LHCN-M2 (cell line): ENCODE results near the gene ARHGAP44. TPM values are rescaled to one million over a fixed set of nuclear protein-coding genes. Genes with fewer than 3 reads are reported as not detected.

Source experiments
- DNase-seq: peaks from one replicate; pipeline ENCODE4 v3.0.0-alpha.2; 2012; ENCODE audit warnings: low read depth
- total RNA-seq: library from RNA; depleted of rRNA; stranded (reverse); fragments of >200 nt; gene quantifications from 2 replicates; pipeline ENCODE4 v1.2.3, GENCODE V29; 2014

The ARHGAP44 gene
- total RNA-seq, 1 experiment from 2014 or later: 0.06 TPM

GRCh38 chr17:12992676-12993075, 203.4 kb downstream of the ARHGAP44 start:
- DNase-seq: no peak

GRCh38 chr17:12993631-12994030, 204.3 kb downstream of the ARHGAP44 start:
- DNase-seq: no peak

DNA sequence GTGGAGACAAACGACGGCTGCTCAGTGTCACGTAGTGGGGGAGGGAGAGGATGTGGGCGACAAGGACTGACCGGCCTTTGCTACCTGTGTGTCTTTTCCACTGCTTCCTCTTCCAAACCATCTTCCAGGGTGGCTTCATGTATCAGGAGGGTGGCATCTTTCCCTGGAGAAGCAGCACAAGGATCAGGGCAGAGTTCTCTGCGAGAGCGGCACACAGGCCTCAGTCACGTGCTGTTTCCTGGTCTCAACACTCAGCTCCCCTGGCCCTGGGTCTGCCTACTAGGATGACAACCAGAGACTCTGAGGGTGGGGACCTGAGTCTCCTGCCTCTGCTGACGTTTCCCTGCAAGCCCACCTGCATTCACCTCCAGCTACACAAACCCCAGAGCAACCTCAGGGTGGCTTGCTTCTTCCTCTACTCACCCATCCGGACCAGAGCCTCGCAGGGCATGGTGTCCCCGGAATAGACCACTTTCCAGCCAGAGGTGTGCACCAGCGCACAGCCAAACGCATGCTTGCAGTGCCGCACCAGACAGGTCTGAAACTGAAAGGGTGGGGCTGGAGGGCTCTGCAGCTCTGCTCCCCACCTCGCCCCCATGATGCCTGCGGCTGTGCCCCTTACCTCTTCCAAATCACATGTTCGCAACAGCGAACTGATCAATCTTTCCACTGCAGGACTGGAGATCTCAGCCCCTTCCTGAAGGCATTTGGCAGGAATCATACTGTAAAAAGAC, 205.2 kb downstream of the ARHGAP44 start:
- DNase-seq: no peak

DNA sequence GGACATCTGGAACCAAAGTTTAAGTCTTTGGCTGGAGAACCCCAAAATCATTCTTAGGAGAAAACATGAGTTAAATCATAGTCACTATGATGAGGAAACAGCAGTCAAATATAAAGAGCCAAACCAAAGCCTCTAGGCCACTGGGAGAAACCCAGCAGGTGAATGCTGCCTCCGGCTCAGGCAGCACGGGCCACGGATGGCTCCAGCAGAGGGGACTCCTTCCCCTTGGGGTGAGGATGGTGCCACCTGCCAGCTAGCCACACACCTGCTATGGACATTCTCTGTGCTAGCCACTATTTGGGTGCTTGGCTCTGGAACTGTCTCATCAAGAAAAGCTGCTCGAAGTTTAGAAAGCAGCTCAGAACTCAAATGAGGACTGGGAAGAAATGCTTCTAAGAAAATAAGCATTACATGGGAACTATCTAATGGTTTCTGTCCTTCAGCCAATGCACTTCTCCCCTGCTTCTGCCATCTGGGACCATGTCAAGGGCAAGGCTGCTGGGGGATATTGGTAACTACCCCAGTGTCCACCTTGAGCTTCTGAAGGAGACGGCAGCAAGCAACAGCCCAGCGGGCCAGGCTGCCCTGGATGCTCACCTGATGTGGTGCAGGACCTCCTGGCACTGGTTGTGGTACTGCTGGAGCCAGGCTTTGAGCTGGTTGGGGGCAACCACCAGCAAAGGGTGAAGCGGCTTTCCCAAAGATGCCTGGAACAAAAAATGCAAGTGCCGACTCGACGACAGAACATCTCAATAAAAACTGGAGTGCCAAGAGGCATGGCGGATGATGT, 206.0 kb downstream of the ARHGAP44 start:
- DNase-seq: no peak

GRCh38 chr17:12995896-12996295, 206.6 kb downstream of the ARHGAP44 start:
- no peak for DNase-seq

- no peak for DNase-seq
Measured at GRCh38 chr17:12996357-12996756, 207.1 kb downstream of the ARHGAP44 start.

- no peak for DNase-seq
Measured at GRCh38 chr17:12996941-12997340, 207.6 kb downstream of the ARHGAP44 start.

DNA sequence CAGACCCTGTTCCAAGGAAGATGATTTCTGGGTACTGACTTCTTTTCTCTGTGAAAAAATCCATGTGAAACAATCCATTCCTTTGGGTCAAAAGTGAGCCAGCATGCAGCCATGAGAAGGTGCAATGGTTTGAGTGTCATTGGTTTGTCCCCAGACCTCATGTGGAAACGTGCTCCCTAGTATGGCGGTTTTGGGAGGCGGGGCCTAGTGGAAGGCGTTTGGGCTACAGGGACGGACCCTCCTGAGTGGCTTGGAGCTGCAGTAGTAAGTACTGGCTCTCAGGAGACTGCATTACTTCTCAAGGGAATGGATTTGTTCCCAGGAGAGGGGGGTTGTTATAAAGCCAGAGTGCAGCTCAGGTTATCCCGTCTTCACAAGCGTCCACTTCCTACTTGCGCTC, 209.2 kb downstream of the ARHGAP44 start:
- DNase-seq: no peak

DNA sequence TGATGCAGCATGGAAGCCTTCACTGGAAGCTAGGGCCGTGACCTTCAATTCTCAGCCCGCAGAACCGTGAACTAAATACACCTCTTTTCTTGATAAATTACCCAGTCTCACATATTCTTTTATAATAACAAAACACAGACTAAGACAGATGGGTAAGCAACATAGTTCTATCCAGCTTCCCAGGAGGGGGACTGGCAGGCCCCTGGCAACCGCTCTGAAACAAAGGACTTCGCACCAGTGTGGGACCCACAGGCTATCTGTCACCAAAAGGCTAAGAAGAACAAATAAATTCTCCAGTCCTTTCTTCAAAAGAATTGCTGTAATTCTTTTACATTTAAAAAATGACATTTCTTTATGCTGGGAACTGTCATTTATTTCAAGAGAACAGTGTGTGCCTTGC, 209.6 kb downstream of the ARHGAP44 start:
- no peak for DNase-seq

DNA sequence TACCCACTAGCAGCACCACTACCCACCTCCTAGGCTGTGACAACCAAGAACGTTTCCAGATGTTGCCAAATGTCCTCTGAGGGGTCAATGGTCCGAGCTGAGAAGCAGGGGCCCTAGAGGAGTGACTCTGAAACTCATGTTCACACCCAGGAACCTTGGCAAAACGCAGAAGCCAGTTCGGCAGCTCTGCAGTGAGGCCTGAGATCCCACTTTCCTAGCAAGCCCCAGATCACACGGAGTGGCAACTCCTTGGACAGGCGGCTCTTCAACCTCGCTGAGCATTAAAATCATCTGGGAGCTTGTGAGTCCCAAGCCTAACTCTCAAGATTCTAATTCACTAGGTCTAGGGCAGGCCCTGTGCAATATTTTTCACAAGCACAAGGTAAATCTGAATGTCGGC, 211.3 kb downstream of the ARHGAP44 start:
- DNase-seq: no peak

GRCh38 chr17:13001991-13002615, 212.8 kb downstream of the ARHGAP44 start:
- DNase-seq: no peak

- peak; percentile 68 for DNase-seq
Measured at GRCh38 chr17:13002761-13003453, 213.6 kb downstream of the ARHGAP44 start.

- DNase-seq: no peak
Measured at GRCh38 chr17:13003454-13003851, 214.2 kb downstream of the ARHGAP44 start.

- no peak for DNase-seq
Measured at GRCh38 chr17:13003927-13004326, 214.6 kb downstream of the ARHGAP44 start.

DNA sequence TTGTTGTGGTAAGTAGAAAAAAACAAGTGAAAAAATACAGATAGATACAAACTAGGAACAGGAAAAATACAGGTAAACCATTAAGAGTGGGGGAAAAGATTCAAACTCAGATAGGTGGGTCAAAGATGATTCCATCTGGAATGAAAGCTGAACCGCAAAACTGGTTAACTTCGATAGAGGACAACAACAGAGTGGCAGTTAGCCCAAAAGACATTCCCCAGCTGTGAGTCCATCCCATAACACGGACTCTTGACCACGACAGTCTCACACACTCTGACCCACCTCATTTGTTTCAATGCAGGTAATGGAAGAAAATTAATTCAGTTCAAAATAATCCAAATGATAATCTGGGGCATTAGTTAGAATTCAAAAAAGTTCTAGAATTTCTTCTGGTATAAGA, 215.0 kb downstream of the ARHGAP44 start:
- DNase-seq: no peak

DNA sequence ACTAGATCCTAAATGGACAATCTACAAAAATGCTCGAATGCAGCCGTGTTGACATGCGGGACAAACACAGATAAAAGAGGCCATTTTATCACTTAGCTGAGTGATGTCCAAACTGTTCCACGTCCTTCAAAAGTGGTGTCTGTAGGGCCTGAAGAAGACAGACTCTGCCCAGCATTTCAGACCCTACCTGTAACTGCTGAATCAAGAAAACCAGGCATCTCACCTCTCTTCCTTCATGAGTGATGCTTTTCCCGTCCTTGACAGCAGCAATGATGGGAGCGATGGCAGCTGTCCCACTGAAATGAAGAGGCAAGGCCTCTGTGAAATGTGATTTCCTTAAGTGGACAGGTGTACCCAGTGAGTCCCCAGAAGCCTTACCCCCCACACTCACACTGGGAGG, 216.2 kb downstream of the ARHGAP44 start:
- no peak for DNase-seq

- DNase-seq: no peak
Measured at GRCh38 chr17:13008461-13008860, 219.2 kb downstream of the ARHGAP44 start.

GRCh38 chr17:13010959-13011358, 221.7 kb downstream of the ARHGAP44 start:
- DNase-seq: no peak

DNA sequence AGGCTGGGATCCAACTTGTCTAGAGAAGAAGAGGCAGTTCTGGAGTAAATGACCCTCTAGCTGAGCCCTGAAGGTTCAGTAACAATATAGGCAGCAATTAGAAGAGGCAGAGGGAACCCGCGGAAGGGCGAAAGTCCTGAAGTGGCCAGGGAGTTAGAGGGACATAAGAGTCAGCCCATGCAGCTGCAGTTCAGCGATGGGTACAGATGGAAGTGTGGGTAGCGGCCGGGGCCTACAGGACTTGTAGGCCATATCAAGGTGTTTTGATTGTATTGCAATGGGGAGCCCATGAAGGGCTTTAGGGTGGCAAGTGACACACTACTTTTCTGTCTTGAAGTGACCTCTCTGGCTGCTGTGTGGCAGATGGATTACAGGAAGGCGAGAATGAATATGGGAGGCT, 225.5 kb downstream of the ARHGAP44 start:
- no peak for DNase-seq

- DNase-seq: peak; percentile 29
Measured at GRCh38 chr17:13016881-13017654, 227.8 kb downstream of the ARHGAP44 start.
